Naive thymus-derived CD8-positive, alpha-beta T cell (primary cell): Measurements from ENCODE around the gene NDE1. TPM values are rescaled to one million over a fixed set of nuclear protein-coding genes. Genes with fewer than 3 reads are reported as not detected.
"Not testable (repeated sequence)": the region's sequence is repeated elsewhere in the genome, so short reads cannot be mapped to it uniquely, and the experiment has no call there.

Source experiments
- ATAC-seq, 2 donors: fragments of 150-1000 bp; cut with Tn5 transposase in 1 of 2; sonication (Bioruptor Pico), chemical (Tn5 transposase) in 1 of 2; 1 replicate in 1 of 2; 2 replicates in 1 of 2; pipeline ENCODE4 v1.10.0; 2021; ENCODE audit warnings: mild to moderate bottlenecking in 2 of 2, moderate library complexity in 2 of 2
- POLR2A ChIA-PET: fragments of 350-600 bp; sonication (Branson Sonifier 250); formaldehyde crosslinking; loops from one replicate; lab custom pipeline; 2021; ENCODE audit warnings: antibody characterized with exemption; lab: Charles Lee
- DNase-seq, 10 donors: peaks; one replicate each; pipeline versions ENCODE4 v3.0.0 to v3.0.0-alpha.2; 2020 to 2022
- H3K27ac Mint-ChIP-seq, 10 donors: one replicate each; pipeline ENCODE4 v1.8.0; 2020 to 2022; ENCODE audit warnings: mild to moderate bottlenecking in 10 of 10, mixed read lengths in 10 of 10, moderate library complexity in 4 of 10, inconsistent platforms in 1 of 10
- H3K27me3 Mint-ChIP-seq, 5 donors: one replicate each; pipeline ENCODE4 v1.8.0; 2021 to 2022; ENCODE audit warnings: mixed read lengths in 5 of 5
- H3K36me3 Mint-ChIP-seq, 3 donors: one replicate each; pipeline ENCODE4 v1.8.0; 2020 to 2022; ENCODE audit warnings: mixed read lengths in 3 of 3, mild to moderate bottlenecking in 2 of 3, inconsistent platforms in 1 of 3
- H3K4me1 Mint-ChIP-seq, 4 donors: one replicate each; pipeline ENCODE4 v1.8.0; 2021 to 2022; ENCODE audit warnings: mixed read lengths in 4 of 4
- H3K4me3 Mint-ChIP-seq, 10 donors: one replicate each; pipeline ENCODE4 v1.8.0; 2020 to 2022; ENCODE audit warnings: mild to moderate bottlenecking in 10 of 10, mixed read lengths in 10 of 10, moderate library complexity in 6 of 10, inconsistent platforms in 1 of 10
- H3K9me3 Mint-ChIP-seq, 9 donors: one replicate each; pipeline ENCODE4 v1.8.0; 2020 to 2022; ENCODE audit warnings: mixed read lengths in 9 of 9, mild to moderate bottlenecking in 3 of 9, inconsistent platforms in 1 of 9, moderate library complexity in 1 of 9
- polyA plus RNA-seq, 3 donors: library from polyadenylated mRNA; unstranded; fragments of 300-500 nt; fragmentation: Illumina TruSeq; gene quantifications; one replicate each; pipeline ENCODE4 v1.2.3, GENCODE V29; 2021
- total RNA-seq, 8 experiments: library from RNA in 2 of 8; stranded (reverse) in 2 of 8; gene quantifications; one replicate each; pipeline ENCODE4 v1.2.3 and lab custom pipeline; 2021 to 2026

The NDE1 gene
- total and polyA plus RNA-seq, 5 experiments from 2014 or later: 23.5 to 138 (median 59.1) TPM

- ATAC-seq (no peak), DNase-seq (no peak)
- no peaks in the 10 kb centered on the region for H3K9me3 Mint-ChIP-seq
- no peak overlapping the region for H3K27ac Mint-ChIP-seq
- no peak overlapping the region for H3K4me3 Mint-ChIP-seq
- H3K36me3 Mint-ChIP-seq: peaks cover 0 to 43% (median 2%) of the 10 kb centered on the region in 3 donors
- POLR2A ChIA-PET: no interaction called here
- H3K4me1 Mint-ChIP-seq: peaks cover 5 to 30% (median 22%) of the 10 kb centered on the region in 4 donors
- H3K27me3 Mint-ChIP-seq: no peaks in the 10 kb centered on the region
These were observed 57.3 kb downstream of the NDE1 start for GRCh38 chr16:15707332-15707731.

DNA sequence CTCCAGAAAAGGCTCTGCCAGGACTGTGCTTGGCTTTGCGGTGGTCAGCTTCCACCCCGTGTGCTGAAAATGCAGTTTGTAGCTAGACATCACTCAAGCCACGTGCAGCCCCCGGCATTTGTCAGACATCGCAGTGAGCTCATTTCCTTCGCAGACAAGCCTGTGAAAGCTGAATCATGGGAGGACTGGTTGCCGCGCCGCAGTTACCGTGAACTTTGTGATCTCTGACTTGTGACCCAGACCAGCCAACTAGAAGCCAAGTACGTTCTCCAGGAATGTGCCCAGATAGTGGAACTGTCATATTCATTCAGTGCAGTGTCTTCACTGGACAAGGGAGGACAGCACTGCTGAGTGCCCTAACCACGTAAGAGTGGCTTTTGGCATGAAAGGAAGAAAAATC lies 58.1 kb downstream of the NDE1 start:
- POLR2A ChIA-PET: no interaction called here
- peaks cover 0 to 42% (median 2%) of the 10 kb centered on the region in 3 donors for H3K36me3 Mint-ChIP-seq
- H3K9me3 Mint-ChIP-seq: no peaks in the 10 kb centered on the region
- H3K4me3 Mint-ChIP-seq: no peak overlapping the region
- H3K4me1 Mint-ChIP-seq: peaks cover 8 to 32% (median 23%) of the 10 kb centered on the region in 4 donors
- ATAC-seq (no peak), DNase-seq (no peak)
- peak overlapping the region in 1 of 10 donors; percentile 15 for H3K27ac Mint-ChIP-seq
- H3K27me3 Mint-ChIP-seq: no peaks in the 10 kb centered on the region

GRCh38 chr16:15708997-15709396 lies 59.0 kb downstream of the NDE1 start:
- DNase-seq (no peak), ATAC-seq (no peak)
- peaks cover 0 to 44% (median 2%) of the 10 kb centered on the region in 3 donors for H3K36me3 Mint-ChIP-seq
- H3K27me3 Mint-ChIP-seq: no peaks in the 10 kb centered on the region
- no peak overlapping the region for H3K27ac Mint-ChIP-seq
- H3K9me3 Mint-ChIP-seq: no peaks in the 10 kb centered on the region
- no peak overlapping the region for H3K4me3 Mint-ChIP-seq
- H3K4me1 Mint-ChIP-seq: peaks cover 9 to 30% (median 19%) of the 10 kb centered on the region in 4 donors
- POLR2A ChIA-PET: no interaction called here

DNA sequence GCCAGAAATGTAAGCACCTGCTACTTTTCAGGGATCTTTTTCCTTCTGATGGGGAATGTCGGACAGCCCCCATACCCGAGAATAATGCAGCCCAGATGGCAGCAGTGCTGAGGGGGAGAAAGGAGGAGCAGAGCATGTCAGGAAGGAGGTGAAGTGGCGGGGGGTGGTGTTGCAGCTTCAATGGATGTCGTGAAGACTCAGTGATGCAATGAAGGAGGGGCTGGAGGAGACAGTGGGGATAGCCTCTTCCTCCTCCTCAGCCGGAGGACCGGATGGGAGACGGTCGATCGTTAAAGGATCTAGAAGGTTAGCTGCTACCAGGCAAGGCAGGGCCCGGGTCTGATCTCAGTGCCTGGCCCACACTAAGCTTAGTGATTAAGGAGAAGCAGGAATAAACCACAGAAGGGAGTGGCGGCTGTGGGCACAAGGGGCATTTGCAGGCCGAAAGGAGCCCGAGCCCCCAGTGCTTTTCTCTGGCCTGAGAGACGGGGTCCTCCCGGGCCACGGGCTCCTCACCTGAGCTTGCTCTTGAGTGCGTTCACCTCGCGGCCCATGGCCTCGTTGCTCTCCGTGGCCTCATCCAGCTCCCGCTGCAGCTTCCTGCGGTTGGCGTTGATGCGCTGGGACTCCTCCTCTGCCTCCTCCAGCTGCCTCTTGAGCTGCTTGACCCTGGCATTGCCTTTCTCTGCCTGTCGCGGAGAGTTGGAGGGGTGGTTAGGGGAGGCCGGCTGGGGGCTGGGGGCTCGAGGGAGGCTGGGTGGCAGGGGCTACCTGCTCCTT lies 64.5 kb downstream of the NDE1 start:
- peak overlapping the region in 1 of 10 donors; percentile 30 for H3K4me3 Mint-ChIP-seq

GRCh38 chr16:15715221-15715620 lies 65.2 kb downstream of the NDE1 start:
- POLR2A ChIA-PET: interaction anchor here (0.9 kb wide), 1 partner anchor 73 kb away, joined by 3 read pairs; no protein-coding TSS in a partner anchor
- Mint-ChIP-seq H3K27ac (peak overlapping the region in 1 of 10 donors; percentile 40), H3K4me3 (no peak overlapping the region), H3K9me3 (no peaks in the 10 kb centered on the region), H3K36me3 (peaks cover 0 to 56% (median 9%) of the 10 kb centered on the region in 3 donors), H3K27me3 (no peaks in the 10 kb centered on the region), H3K4me1 (peaks cover 0 to 29% (median 22%) of the 10 kb centered on the region in 4 donors)
- ATAC-seq: no peak
- no peak for DNase-seq

More for the DNA sequence above, 64.5 kb downstream of the NDE1 start:
- Mint-ChIP-seq H3K27ac (peak overlapping the region in 4 of 10 donors; percentile 25 to 85 (median 62)), H3K27me3 (no peaks in the 10 kb centered on the region), H3K36me3 (peaks cover 0 to 53% (median 7%) of the 10 kb centered on the region in 3 donors), H3K4me1 (peaks cover 0 to 29% (median 22%) of the 10 kb centered on the region in 4 donors), H3K9me3 (no peaks in the 10 kb centered on the region)
- no peak for ATAC-seq
- POLR2A ChIA-PET: interaction anchor here (0.9 kb wide), 1 partner anchor 73 kb away, joined by 3 read pairs; no protein-coding TSS in a partner anchor
- DNase-seq: no peak

- H3K4me1 Mint-ChIP-seq: peaks cover 0 to 26% (median 20%) of the 10 kb centered on the region in 4 donors
- no peak overlapping the region for H3K27ac Mint-ChIP-seq
- DNase-seq (no peak), ATAC-seq (no peak)
- no peak overlapping the region for H3K4me3 Mint-ChIP-seq
- H3K36me3 Mint-ChIP-seq: peaks cover 0 to 69% (median 13%) of the 10 kb centered on the region in 3 donors
- POLR2A ChIA-PET: no interaction called here
- H3K9me3 Mint-ChIP-seq: no peaks in the 10 kb centered on the region
- no peaks in the 10 kb centered on the region for H3K27me3 Mint-ChIP-seq
These were observed 66.8 kb downstream of the NDE1 start for GRCh38 chr16:15716694-15717447.

GRCh38 chr16:15721018-15721417 lies 71.0 kb downstream of the NDE1 start:
- peaks cover 0 to 76% (median 28%) of the 10 kb centered on the region in 3 donors for H3K36me3 Mint-ChIP-seq
- no peaks in the 10 kb centered on the region for H3K27me3 Mint-ChIP-seq
- H3K27ac Mint-ChIP-seq: peak overlapping the region in 1 of 10 donors; percentile 40
- ATAC-seq (no peak), DNase-seq (no peak)
- no peaks in the 10 kb centered on the region for H3K9me3 Mint-ChIP-seq
- peaks cover 0 to 6% (median 1%) of the 10 kb centered on the region in 4 donors for H3K4me1 Mint-ChIP-seq
- POLR2A ChIA-PET: interaction anchor here (1.0 kb wide), 1 partner anchor 10 kb away, joined by 4 read pairs; no protein-coding TSS in a partner anchor
- H3K4me3 Mint-ChIP-seq: peak overlapping the region in 1 of 10 donors; percentile 7

- H3K9me3 Mint-ChIP-seq: no peaks in the 10 kb centered on the region
These were observed 73.8 kb downstream of the NDE1 start for GRCh38 chr16:15723808-15724207.

GRCh38 chr16:15725641-15726240 lies 75.7 kb downstream of the NDE1 start:
- Mint-ChIP-seq H3K4me3 (no peak overlapping the region), H3K9me3 (no peaks in the 10 kb centered on the region), H3K4me1 (peaks cover 0 to 5% (median 1%) of the 10 kb centered on the region in 4 donors), H3K36me3 (peaks cover 0 to 66% (median 30%) of the 10 kb centered on the region in 3 donors), H3K27ac (peak overlapping the region in 2 of 10 donors; percentile 23 to 67), H3K27me3 (no peaks in the 10 kb centered on the region)
- ATAC-seq (no peak), DNase-seq (no peak)
- POLR2A ChIA-PET: no interaction called here

More at GRCh38 chr16:15723808-15724207, 73.8 kb downstream of the NDE1 start:
- ATAC-seq (no peak), DNase-seq (no peak)
- Mint-ChIP-seq H3K27me3 (no peaks in the 10 kb centered on the region), H3K4me1 (peaks cover 0 to 6% (median 1%) of the 10 kb centered on the region in 4 donors), H3K27ac (peak overlapping the region in 1 of 10 donors; percentile 69), H3K36me3 (peaks cover 0 to 79% (median 34%) of the 10 kb centered on the region in 3 donors), H3K4me3 (no peak overlapping the region)
- POLR2A ChIA-PET: no interaction called here

DNA sequence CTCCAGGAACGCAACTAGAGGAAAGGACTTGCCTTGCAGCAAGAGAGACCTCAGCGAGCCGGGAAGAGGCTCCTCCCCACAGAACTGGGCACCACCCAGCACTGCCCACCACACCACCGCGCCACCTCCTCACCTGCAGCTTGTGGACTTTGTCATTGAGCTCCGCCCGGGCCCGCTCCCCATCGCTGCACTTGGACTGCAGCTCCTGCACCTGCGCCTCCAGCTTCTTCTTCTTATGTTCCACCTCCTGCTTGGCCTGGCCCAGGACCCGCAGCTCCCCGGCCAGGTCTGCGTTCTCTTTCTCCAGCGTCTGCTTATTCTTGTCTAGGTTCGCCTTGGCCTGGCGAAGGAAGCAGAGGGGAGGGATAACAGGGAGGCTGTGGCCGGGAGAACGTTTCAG lies 76.7 kb downstream of the NDE1 start:
- Mint-ChIP-seq H3K9me3 (no peaks in the 10 kb centered on the region), H3K27ac (peak overlapping the region in 5 of 10 donors; percentile 16 to 86 (median 60))

GRCh38 chr16:15727697-15728096 lies 77.7 kb downstream of the NDE1 start:
- not testable (repeated sequence) for H3K4me1 Mint-ChIP-seq, H3K4me3 Mint-ChIP-seq, H3K27me3 Mint-ChIP-seq, DNase-seq, H3K9me3 Mint-ChIP-seq, ATAC-seq
- H3K36me3 Mint-ChIP-seq: peaks cover 0 to 50% (median 24%) of the 10 kb centered on the region in 3 donors
- POLR2A ChIA-PET: interaction anchor here (0.7 kb wide), 1 partner anchor 12 kb away, joined by 3 read pairs; no protein-coding TSS in a partner anchor
- H3K27ac Mint-ChIP-seq: peak overlapping the region in 1 of 10 donors; percentile 60

More for the DNA sequence above, 76.7 kb downstream of the NDE1 start:
- ATAC-seq (no peak), DNase-seq (no peak)
- H3K4me1 Mint-ChIP-seq: peaks cover 0 to 3% (median 1%) of the 10 kb centered on the region in 4 donors
- no peak overlapping the region for H3K4me3 Mint-ChIP-seq
- no peaks in the 10 kb centered on the region for H3K27me3 Mint-ChIP-seq
- POLR2A ChIA-PET: interaction anchor here (0.6 to 0.7 kb wide), 2 partner anchors 13 to 261 kb away, joined by 3 to 5 read pairs; no protein-coding TSS in a partner anchor
- H3K36me3 Mint-ChIP-seq: peaks cover 0 to 56% (median 27%) of the 10 kb centered on the region in 3 donors

GRCh38 chr16:15729152-15729551 lies 79.1 kb downstream of the NDE1 start:
- no peak for DNase-seq
- no peak for ATAC-seq
- H3K27me3 Mint-ChIP-seq: no peaks in the 10 kb centered on the region
- H3K36me3 Mint-ChIP-seq: peaks cover 0 to 53% (median 26%) of the 10 kb centered on the region in 3 donors
- H3K9me3 Mint-ChIP-seq: no peaks in the 10 kb centered on the region
- H3K27ac Mint-ChIP-seq: peak overlapping the region in 3 of 10 donors; percentile 38 to 84 (median 71)
- H3K4me1 Mint-ChIP-seq: peaks cover 0 to 3% (median 1%) of the 10 kb centered on the region in 4 donors
- no peak overlapping the region for H3K4me3 Mint-ChIP-seq
- POLR2A ChIA-PET: interaction anchor here (0.7 kb wide), 1 partner anchor 186 kb away, joined by 3 read pairs; no protein-coding TSS in a partner anchor
